Measurements from ENCODE around the gene RSF1.
A peak's percentile ranks its signal among the peaks of the same experiment; 100 is the strongest.

The RSF1 gene

DNA sequence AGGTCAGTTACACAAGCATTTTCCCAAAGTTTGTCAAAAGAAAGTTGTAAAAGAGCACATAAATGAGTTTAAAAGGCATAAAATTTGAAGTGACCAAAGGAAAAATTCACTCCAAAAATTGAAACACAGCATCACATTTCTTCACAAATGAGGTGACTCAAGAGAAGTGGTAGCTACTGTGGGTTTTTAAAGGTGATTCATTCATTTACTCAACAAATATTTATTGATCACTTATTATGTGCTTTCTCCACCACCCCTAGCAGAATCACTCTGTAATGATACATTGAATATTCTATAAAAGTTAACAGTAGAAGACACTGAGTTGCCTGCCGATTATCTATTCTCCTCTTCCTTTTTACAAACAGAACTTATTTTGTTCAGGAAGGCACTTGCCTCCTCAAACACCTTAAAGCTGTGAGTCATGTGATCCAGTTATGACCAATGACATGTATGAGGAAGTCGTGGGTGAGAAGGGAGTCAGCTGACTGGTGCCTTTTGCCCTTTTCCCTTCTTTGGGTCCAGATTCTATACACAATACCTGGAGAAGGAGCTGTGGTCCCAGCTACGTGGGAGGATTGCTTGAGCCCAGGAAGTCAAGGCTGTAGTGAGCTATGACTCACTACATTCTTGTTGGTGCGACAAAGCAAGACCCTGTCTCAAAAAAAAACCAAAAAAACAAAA lies 115.2 kb downstream of the RSF1 start:
- no peak overlapping the region for H3K4me3 ChIP-seq (ENCODE audit: low read length)
- DNase-seq (ENCODE audit: low read depth, low spot score) = peak; percentile 6

DNA sequence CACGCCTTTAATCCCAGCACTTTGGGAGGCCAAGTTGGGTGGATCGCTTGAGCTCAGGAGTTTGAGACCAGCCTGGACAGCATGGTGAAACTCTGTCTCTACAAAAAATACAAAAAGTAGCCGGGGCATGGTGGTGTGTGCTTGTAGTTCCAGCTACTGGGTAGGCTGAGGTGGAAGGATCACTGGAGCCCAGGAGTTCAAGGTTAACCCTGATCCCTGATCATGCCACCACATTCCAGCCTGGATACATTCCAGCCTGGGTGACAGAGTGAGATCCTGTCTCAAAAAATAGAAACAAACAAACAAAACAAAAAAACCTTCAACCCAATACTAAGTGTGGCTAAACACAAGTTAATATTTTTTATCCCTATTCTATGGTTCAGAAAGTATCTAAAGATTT lies 116.5 kb downstream of the RSF1 start:
- no peak for DNase-seq (ENCODE audit: low read depth, low spot score)
- no peak overlapping the region for H3K4me3 ChIP-seq (ENCODE audit: low read length)

DNA sequence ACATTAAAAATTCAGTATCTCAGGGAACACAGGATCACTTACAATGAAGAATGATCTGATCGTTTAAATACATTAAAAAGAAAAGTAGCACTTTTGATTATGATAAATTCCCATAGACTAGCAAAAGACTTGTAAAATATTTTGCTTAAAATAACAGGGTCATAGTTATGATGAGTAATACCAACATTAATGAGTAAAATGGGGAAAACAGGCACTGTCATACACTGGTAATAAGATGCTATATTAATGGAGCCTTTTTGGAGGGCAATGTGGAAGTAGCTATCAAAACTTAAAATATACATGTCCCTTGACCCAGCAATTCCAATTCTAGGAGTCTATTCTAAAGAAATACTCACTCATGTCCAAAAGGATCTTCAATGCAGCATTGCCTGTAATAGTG lies 121.1 kb downstream of the RSF1 start:
- H3K4me3 ChIP-seq (ENCODE audit: low read length) = no peak overlapping the region
- DNase-seq (ENCODE audit: low read depth, low spot score) = no peak

- DNase-seq (ENCODE audit: low read depth, low spot score) = no peak
- H3K4me3 ChIP-seq (ENCODE audit: low read length) = no peak overlapping the region
These were observed 121.6 kb downstream of the RSF1 start for GRCh38 chr11:77698896-77699295.

DNA sequence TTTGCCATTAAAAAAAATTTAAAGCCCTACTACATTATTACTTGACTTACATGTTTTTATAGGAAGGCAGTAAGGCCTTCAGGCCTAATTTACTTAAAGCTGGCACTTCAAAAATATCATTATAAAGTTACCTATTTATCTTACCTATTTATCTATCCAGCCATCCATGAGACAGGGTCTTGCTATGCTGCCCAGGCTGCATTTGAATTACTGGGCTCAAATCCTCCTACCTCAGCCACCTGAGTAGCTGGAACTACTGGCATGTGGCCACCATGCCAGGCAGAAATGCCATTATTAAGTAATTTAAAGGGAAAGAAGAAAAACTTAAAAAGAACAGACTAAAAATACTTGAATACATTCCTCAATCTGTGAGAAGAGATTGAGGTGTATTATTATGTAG lies 122.7 kb downstream of the RSF1 start:
- no peak overlapping the region for H3K4me3 ChIP-seq (ENCODE audit: low read length)
- DNase-seq (ENCODE audit: low read depth, low spot score) = no peak

- no peak for DNase-seq (ENCODE audit: low read depth, low spot score)
These were observed 125.1 kb downstream of the RSF1 start for GRCh38 chr11:77695417-77695816.

DNA sequence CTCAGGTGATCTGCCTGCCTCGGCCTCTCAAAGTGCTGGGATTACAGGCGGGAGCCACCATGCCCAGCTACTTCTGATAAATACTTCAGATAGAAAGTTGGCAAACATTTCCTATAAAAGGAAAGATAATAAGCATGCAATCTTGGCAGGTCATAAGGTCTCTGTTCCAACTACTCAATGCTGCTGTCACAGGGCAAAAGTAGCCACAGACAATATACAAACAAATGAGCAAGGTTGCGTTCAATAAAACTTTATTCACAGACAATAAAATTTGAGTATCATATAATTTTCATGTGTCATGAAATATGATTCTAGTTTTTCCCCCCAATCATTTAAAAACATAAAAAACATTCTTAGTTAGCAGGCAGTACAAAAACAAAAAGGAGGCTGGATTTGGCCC lies 129.9 kb downstream of the RSF1 start:
- no peak for DNase-seq (ENCODE audit: low read depth, low spot score)

More at GRCh38 chr11:77695417-77695816, 125.1 kb downstream of the RSF1 start:
- no peak overlapping the region for H3K4me3 ChIP-seq (ENCODE audit: low read length)

GRCh38 chr11:77687088-77687487 lies 133.4 kb downstream of the RSF1 start:
- DNase-seq (ENCODE audit: low read depth, low spot score) = no peak
- H3K4me3 ChIP-seq (ENCODE audit: low read length) = no peak overlapping the region

More for the DNA sequence above, 129.9 kb downstream of the RSF1 start:
- no peak overlapping the region for H3K4me3 ChIP-seq (ENCODE audit: low read length)

DNA sequence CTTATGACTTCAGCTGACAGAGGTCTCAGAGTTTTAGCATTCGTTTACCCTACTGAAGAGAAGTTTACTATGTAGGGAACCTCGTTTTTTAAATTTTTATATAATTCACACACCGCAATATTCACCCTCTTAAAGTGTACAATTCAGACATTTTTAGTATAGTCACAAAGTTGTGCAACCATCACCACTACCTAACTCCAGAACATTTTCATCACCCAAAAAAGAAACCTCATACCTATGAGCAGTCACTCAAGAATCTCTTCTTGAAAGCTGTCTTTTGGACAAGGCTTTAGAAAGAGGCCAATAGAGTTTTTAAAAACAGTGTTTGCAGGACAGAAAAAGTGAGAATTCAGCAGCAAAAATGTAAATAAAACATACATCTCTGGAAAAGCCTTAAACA lies 143.4 kb downstream of the RSF1 start:
- DNase-seq (ENCODE audit: low read depth, low spot score) = no peak
- no peak overlapping the region for H3K4me3 ChIP-seq (ENCODE audit: low read length)

DNA sequence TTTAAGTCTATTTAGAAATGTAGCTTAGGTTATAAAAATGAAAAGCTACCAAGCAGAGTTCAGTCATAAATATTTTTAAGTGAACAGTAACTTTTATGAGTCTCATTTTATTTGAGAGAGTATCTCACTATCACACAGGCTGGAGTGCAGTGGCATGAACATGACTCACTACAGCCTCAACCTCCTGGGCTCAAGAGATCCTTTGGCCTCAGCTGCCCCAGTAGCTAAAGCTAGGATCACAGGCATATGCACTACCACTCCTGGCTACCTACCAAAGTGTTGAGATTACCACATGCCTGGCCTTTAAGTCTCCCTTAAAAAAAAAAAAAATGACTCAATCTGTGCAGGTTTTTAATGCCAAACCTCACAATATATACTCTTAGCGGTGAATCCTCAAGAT lies 148.3 kb downstream of the RSF1 start:
- no peak overlapping the region for H3K4me3 ChIP-seq (ENCODE audit: low read length)
- DNase-seq (ENCODE audit: low read depth, low spot score) = no peak

- no peak overlapping the region for H3K4me3 ChIP-seq (ENCODE audit: low read length)
- DNase-seq (ENCODE audit: low read depth, low spot score) = no peak
These were observed 150.5 kb downstream of the RSF1 start for GRCh38 chr11:77669848-77670511.

DNA sequence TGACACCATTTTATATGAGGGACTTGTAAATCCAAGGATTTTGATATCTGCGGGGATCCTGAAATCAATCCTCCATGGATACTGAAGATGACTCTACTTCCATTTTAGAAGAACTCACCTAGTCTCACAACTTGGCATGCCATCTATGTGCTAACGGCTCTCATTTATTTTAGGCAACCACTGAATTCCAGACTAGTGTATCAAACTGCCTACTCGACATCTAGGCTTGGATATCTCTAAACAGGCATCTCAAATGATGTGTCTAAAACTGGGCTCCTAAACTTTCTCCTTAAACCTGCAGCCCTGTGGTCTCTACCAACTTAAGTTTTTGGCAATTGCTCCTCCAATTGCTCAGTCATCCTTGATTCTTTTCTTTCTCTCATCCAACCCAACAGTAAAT lies 151.8 kb downstream of the RSF1 start:
- DNase-seq (ENCODE audit: low read depth, low spot score) = no peak
- H3K4me3 ChIP-seq (ENCODE audit: low read length) = no peak overlapping the region

DNA sequence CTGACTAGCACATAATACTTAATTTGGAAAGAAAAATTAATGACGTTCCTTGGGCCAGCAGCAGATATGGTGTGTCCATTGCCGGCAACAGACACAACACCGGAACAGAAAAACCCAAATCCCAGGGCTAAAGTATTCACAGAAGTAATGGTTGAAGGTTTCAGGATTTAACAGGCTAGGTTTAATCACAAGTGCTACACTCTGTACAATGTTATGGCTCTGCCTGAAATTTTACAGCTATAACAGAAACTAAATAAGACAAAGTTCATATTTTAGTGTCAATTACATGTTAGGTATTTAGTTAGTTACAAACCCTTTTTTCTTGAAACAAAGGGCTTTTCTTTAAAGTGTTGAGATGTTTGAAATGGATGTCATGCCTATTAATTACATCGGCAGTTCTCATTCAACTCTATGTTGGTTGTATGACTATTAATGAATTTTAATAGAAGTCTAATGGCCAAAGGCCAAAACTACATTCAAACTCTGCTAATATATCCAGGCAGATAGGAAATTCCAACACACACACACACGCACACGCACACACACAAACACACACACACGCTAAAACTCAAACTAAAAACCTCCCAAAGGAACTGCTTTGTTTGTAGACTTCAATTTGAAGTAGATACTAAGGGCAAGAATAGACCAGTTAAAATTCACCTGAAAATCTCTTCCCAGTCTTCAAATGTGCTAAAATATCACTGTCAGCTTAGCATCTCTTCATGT lies 155.1 kb downstream of the RSF1 start:
- no peak for DNase-seq (ENCODE audit: low read depth, low spot score)
- H3K4me3 ChIP-seq (ENCODE audit: low read length) = no peak overlapping the region

DNA sequence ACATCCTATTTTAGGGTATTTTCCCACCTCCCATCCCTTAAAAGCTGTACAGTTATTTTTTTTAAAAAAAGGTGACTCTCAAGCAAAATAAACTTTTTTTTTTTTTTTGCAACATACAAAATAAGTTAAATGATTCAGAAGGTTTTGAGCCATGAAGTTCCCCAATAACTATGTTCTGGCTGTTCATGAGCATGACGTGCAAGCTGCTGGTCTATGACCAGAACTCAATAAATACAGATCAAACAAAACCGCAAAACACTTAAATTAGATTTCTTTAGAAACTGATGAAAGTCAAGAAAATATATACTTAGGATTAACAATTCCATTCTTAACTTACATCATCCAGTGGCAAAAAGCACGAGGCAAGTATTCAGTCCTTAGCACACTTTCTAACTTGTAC lies 158.9 kb downstream of the RSF1 start:
- H3K4me3 ChIP-seq (ENCODE audit: low read length) = no peak overlapping the region
- no peak for DNase-seq (ENCODE audit: low read depth, low spot score)

GRCh38 chr11:77660947-77661346 lies 159.6 kb downstream of the RSF1 start:
- no peak overlapping the region for H3K4me3 ChIP-seq (ENCODE audit: low read length)
- no peak for DNase-seq (ENCODE audit: low read depth, low spot score)

GRCh38 chr11:77658213-77659013 lies 162.1 kb downstream of the RSF1 start:
- DNase-seq (ENCODE audit: low read depth, low spot score) = no peak
- no peak overlapping the region for H3K4me3 ChIP-seq (ENCODE audit: low read length)

- DNase-seq (ENCODE audit: low read depth, low spot score) = no peak
- H3K4me3 ChIP-seq (ENCODE audit: low read length) = no peak overlapping the region
These were observed 164.2 kb downstream of the RSF1 start for GRCh38 chr11:77656362-77656761.

GRCh38 chr11:77654770-77655434 lies 165.6 kb downstream of the RSF1 start:
- no peak for DNase-seq (ENCODE audit: low read depth, low spot score)
- H3K4me3 ChIP-seq (ENCODE audit: low read length) = no peak overlapping the region

- no peak overlapping the region for H3K4me3 ChIP-seq (ENCODE audit: low read length)
- DNase-seq (ENCODE audit: low read depth, low spot score) = no peak
These were observed 170.4 kb downstream of the RSF1 start for GRCh38 chr11:77650123-77650522.

Data from Jurkat, Clone E6-1 (cell line).